ENCODE results near the gene WFDC6. TPM values are rescaled to one million over a fixed set of nuclear protein-coding genes. Genes with fewer than 3 reads are reported as not detected.

The WFDC6 gene
- total and polyA plus RNA-seq, 2 of the 8 experiments (the other 6 are each of a cell fraction or from before 2014, with no cell fraction given), result not detected

- Histone ChIP-seq H2AFZ (ENCODE audit: low read length) (peak overlapping the region; percentile 63; the same call in 1 of the 2 replicates), H3K4me2 (ENCODE audit: insufficient read depth in 1 of 2, low read depth in 2 of 2, low read length in 2 of 2) (no peak overlapping the region), H3K14ac (ENCODE audit: insufficient read length) (no peak overlapping the region), H3K27me3 (replicated peaks in 1 of 4; ENCODE audit: control insufficient read depth in 3 of 4, extremely low read depth in 1 of 4, insufficient read depth in 3 of 4, low read length in 3 of 4) (no peaks in the 10 kb centered on the region), H3K56ac (replicated peaks; ENCODE audit: insufficient read length, low read depth, low read length) (no peak overlapping the region), H2BK120ac (replicated peaks; ENCODE audit: low read depth, low read length) (no peak overlapping the region), H4K20me1 (replicated peaks in 1 of 2; ENCODE audit: control insufficient read depth in 1 of 2, insufficient read depth in 2 of 2, low read length in 2 of 2) (no peaks in the 10 kb centered on the region), H3K18ac (ENCODE audit: extremely low read depth, low read length) (no peak overlapping the region), H3K4ac (replicated peaks; ENCODE audit: insufficient read length, low read depth, low read length) (no peak overlapping the region), H2BK5ac (ENCODE audit: low read depth, low read length) (no peak overlapping the region), H3K9me3 (ENCODE audit: insufficient read depth in 2 of 2, low read depth in 1 of 2, low read length in 1 of 2) (no peaks in the 10 kb centered on the region), H3K79me1 (ENCODE audit: low read depth, low read length) (no peaks in the 10 kb centered on the region), H3K23ac (ENCODE audit: insufficient read length) (no peak overlapping the region), H4K8ac (ENCODE audit: extremely low read depth, insufficient read depth, low read length) (no peak overlapping the region), H2BK15ac (ENCODE audit: low read length) (no peak overlapping the region), H3K4me3 (ENCODE audit: extremely low read depth in 1 of 4, insufficient read depth in 2 of 4, low read depth in 3 of 4, low read length in 4 of 4) (no peak overlapping the region), H3K79me2 (ENCODE audit: control insufficient read depth in 1 of 2, insufficient read depth in 2 of 2, low read length in 2 of 2) (no peaks in the 10 kb centered on the region), H3K27ac (ENCODE audit: low read depth, low read length) (no peak overlapping the region), H2BK20ac (ENCODE audit: low read length) (no peak overlapping the region), H4K91ac (replicated peaks; ENCODE audit: insufficient read length, low read length) (no peak overlapping the region), H2BK12ac (ENCODE audit: low read depth, low read length) (0 out of 2 replicates have a peak overlapping the region, but pooled peaks have one; percentile 4), H3K4me1 (replicated peaks in 1 of 4; ENCODE audit: control insufficient read depth in 3 of 4, insufficient read depth in 4 of 4, low read length in 3 of 4) (peaks cover 0 to 5% (median 0%) of the 10 kb centered on the region in 4 experiments; a peak in 1 of 7 replicates), H2AK5ac (ENCODE audit: low read depth, low read length) (no peak overlapping the region), H3K9ac (replicated peaks in 1 of 4; ENCODE audit: extremely low read depth in 1 of 4, low read depth in 3 of 4, low read length in 3 of 4) (no peak overlapping the region), H4K5ac (ENCODE audit: insufficient read length, low read depth, low read length) (no peak overlapping the region), H3K36me3 (ENCODE audit: control insufficient read depth in 2 of 4, insufficient read depth in 4 of 4, low read length in 3 of 4) (no peaks in the 10 kb centered on the region), H3K23me2 (ENCODE audit: low read depth, low read length) (peaks cover 3% of the 10 kb centered on the region; the same call in 1 of the 2 replicates)
- CTCF ChIA-PET (ENCODE audit: partially characterized antibody), result interaction anchor here (0.6 to 2.3 kb wide), 12 partner anchors 9 to 254 kb away, joined by 3 to 54 read pairs (median 4); no protein-coding TSS in a partner anchor
- POLR2A ChIA-PET (ENCODE audit: partially characterized antibody), result interaction anchor here (0.8 to 1.7 kb wide), 2 partner anchors 14 to 226 kb away, joined by 3 to 8 read pairs; no protein-coding TSS in a partner anchor
- DNase-seq (ENCODE audit: low read depth in 1 of 2, low spot score in 2 of 2) (no peak), FAIRE-seq (no peak)
- 87% methylated on average over 3 of the region's 3 CpGs; no CpG with 5 or more reads in 1 of the 2 experiments for WGBS, 2 experiments (ENCODE audit: extremely low coverage in 1 of 2, insufficient coverage in 1 of 2, insufficient read length in 1 of 2, insufficient replicate concordance in 2 of 2, low coverage in 1 of 2, low lambda C conversion rate in 2 of 2, missing lambda C conversion rate in 1 of 2)
- TF ChIP-seq YY1 (IDR thresholded peaks at IDR 0.05; ENCODE audit: low read depth, low read length) (no peak), PHF8 (conservative IDR thresholded peaks at IDR 0.05; ENCODE audit: low read depth, low read length) (no peak), SAP30 (IDR thresholded peaks at IDR 0.05; ENCODE audit: insufficient read depth, insufficient replicate concordance, low read length) (no peak), MAX (IDR thresholded peaks at IDR 0.05) (no peak), EGR1 (IDR thresholded peaks at IDR 0.05; ENCODE audit: borderline replicate concordance, low read depth, low read length) (no peak), SIN3A (conservative IDR thresholded peaks at IDR 0.05 in 1 of 2, IDR thresholded peaks at IDR 0.05 in 1 of 2; ENCODE audit: low read depth in 1 of 2, low read length in 2 of 2) (no peak), JUND (IDR thresholded peaks at IDR 0.05; ENCODE audit: low read length) (no peak), KDM4A (IDR thresholded peaks at IDR 0.05; ENCODE audit: low read depth, low read length, severe bottlenecking) (no peak), HDAC2 (IDR thresholded peaks at IDR 0.05; ENCODE audit: borderline replicate concordance in 1 of 2, low read depth in 2 of 2, low read length in 2 of 2) (no peak), E2F6 (IDR thresholded peaks at IDR 0.05) (no peak)
Measured at GRCh38 chr20:45545351-45545750, 6.1 kb upstream of the WFDC6 start.
